Activated naive CD4-positive, alpha-beta T cell treated with anti-CD3 and anti-CD28 coated beads, Interleukin-2, amount 50 U/mL, for 72 hours (primary cell): ENCODE results near the gene FER. TPM values are rescaled to one million over a fixed set of nuclear protein-coding genes. Genes with fewer than 3 reads are reported as not detected.
A peak's percentile ranks its signal among the peaks of the same experiment; 100 is the strongest.
"Not testable (repeated sequence)": the region's sequence is repeated elsewhere in the genome, so short reads cannot be mapped to it uniquely, and the experiment has no call there.

Experiments
- ATAC-seq, 2 donors: fragments of 150-1000 bp; cut with Tn5 transposase; 2 replicates each; pipeline ENCODE4 v1.10.0; 2021; ENCODE audit warnings: mild to moderate bottlenecking in 2 of 2, moderate library complexity in 2 of 2
- DNase-seq, 2 donors: peaks; one replicate each; pipeline ENCODE4 v3.0.0; 2021 to 2022; ENCODE audit warnings: low spot score in 2 of 2
- H3K27ac Mint-ChIP-seq, 2 donors: one replicate each; pipeline ENCODE4 v1.8.0; 2022; ENCODE audit warnings: mild to moderate bottlenecking in 2 of 2, mixed read lengths in 2 of 2
- H3K36me3 Mint-ChIP-seq, 2 donors: one replicate each; pipeline ENCODE4 v1.8.0; 2022; ENCODE audit warnings: mixed read lengths in 2 of 2
- H3K9me3 Mint-ChIP-seq, 2 donors: one replicate each; pipeline ENCODE4 v1.8.0; 2022; ENCODE audit warnings: mixed read lengths in 2 of 2
- total RNA-seq, 2 donors: library from RNA; stranded (reverse); gene quantifications; one replicate each; pipeline ENCODE4 v1.2.3, GENCODE V29; 2022

Gene FER
- total RNA-seq, 2 donors from 2014 or later, result 7.8 to 9.8 TPM

DNA sequence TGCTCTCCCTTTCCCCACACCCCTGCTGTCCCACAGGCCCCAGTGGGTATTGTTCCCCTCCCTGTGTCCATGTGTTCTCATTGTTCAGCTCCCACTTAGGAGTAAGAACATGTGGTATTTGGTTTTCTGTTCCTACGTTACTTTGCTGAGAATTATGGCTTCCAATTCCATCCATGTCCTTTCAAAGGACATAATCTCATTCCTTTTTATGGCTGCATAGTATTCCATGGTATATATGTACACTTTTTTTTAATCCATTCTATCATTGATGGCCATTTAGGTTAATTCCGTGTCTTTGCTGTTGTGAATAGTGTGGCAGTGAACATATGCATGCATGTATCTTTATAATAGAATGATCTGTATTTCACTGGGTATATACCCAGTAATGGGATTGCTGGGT lies 25.6 kb downstream of the FER start:
- Mint-ChIP-seq H3K9me3 (peaks cover 4 to 9% of the 10 kb centered on the region in 2 donors), H3K27ac (no peak overlapping the region), H3K36me3 (peaks cover 12 to 22% of the 10 kb centered on the region in 2 donors)
- no peak for DNase-seq
- ATAC-seq, result no peak

- not testable (repeated sequence) for ATAC-seq, H3K9me3 Mint-ChIP-seq, H3K27ac Mint-ChIP-seq, DNase-seq
- peaks cover 12 to 22% of the 10 kb centered on the region in 2 donors for H3K36me3 Mint-ChIP-seq
These were observed 26.4 kb downstream of the FER start for GRCh38 chr5:108774079-108774478.

DNA sequence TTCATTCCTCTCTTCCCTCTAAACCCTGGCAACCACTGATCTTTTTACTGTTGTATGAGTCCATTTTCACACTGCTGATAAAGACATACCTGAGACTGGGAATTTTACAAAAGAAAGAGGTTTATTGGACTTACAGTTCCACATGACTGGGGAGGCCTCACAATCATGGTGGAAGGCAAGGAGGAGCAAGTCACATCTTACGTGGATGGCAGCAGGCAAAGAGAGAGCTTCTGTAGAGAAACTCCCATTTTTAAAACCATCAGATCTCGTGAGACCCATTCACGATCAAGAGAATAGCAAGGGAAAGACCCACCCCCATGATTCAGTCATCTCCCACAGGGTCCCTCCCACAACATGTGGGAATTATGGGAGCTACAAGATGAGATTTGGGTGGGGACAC lies 29.9 kb downstream of the FER start:
- DNase-seq, H3K27ac Mint-ChIP-seq, H3K9me3 Mint-ChIP-seq, ATAC-seq: not testable (repeated sequence)
- H3K36me3 Mint-ChIP-seq, result peaks cover 12 to 22% of the 10 kb centered on the region in 2 donors

GRCh38 chr5:108784577-108784976 lies 36.9 kb downstream of the FER start:
- not testable (repeated sequence) for ATAC-seq, H3K27ac Mint-ChIP-seq, DNase-seq
- Mint-ChIP-seq H3K36me3 (peaks cover 14 to 23% of the 10 kb centered on the region in 2 donors), H3K9me3 (peaks cover 5 to 11% of the 10 kb centered on the region in 2 donors)

DNA sequence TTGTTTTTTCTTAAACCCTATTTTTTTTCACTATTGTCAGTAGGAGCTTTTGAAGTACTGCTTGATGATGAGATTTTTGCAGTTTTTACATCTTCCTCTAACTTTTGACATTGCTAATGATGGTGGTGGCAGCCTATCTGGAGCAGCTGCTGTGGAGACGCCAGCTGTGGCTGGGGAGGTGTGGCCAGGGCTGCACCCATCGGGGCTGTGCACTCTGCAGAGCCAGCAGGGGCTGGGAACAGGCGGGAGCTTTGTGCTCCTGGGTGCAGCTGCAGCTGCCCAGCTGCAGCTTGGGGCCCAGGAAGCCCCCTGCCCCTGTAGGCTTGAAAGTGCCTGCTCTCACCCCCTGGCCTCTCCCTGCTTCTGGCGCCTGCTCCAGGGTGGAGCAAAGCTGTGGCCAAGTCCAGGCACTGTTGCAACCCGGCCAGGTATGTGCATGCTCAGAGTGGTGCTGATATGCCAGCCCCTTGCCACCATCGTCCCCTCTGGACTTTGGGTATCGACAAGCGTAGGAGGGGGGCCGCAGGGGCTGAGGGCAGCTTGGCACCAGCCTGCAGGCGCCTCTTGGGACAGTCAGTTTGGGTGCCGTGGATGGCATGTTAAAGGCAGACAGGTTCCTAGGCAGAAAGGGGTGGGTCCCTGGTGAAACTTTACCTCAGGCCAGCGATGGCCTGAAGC lies 39.2 kb downstream of the FER start:
- Mint-ChIP-seq H3K27ac (no peak overlapping the region), H3K9me3 (peaks cover 5 to 11% of the 10 kb centered on the region in 2 donors), H3K36me3 (peaks cover 14 to 23% of the 10 kb centered on the region in 2 donors)
- DNase-seq (no peak), ATAC-seq (no peak)

- H3K9me3 Mint-ChIP-seq, result peaks cover 5 to 7% of the 10 kb centered on the region in 2 donors
- no peak overlapping the region for H3K27ac Mint-ChIP-seq
- H3K36me3 Mint-ChIP-seq, result peaks cover 12 to 18% of the 10 kb centered on the region in 2 donors
- DNase-seq (no peak), ATAC-seq (no peak)
These were observed 40.4 kb downstream of the FER start for GRCh38 chr5:108788142-108788541.

GRCh38 chr5:108793207-108793606 lies 45.5 kb downstream of the FER start:
- DNase-seq (no peak), ATAC-seq (no peak)
- H3K36me3 Mint-ChIP-seq, result peaks cover 5 to 7% of the 10 kb centered on the region in 2 donors
- no peak overlapping the region for H3K27ac Mint-ChIP-seq
- peaks cover 3 to 6% of the 10 kb centered on the region in 2 donors for H3K9me3 Mint-ChIP-seq

GRCh38 chr5:108794349-108794748 lies 46.7 kb downstream of the FER start:
- DNase-seq, H3K27ac Mint-ChIP-seq, H3K36me3 Mint-ChIP-seq, ATAC-seq, H3K9me3 Mint-ChIP-seq: not testable (repeated sequence)

- H3K9me3 Mint-ChIP-seq, result peaks cover 3 to 13% of the 10 kb centered on the region in 2 donors
- ATAC-seq, result no peak
- DNase-seq, result no peak
These were observed 49.7 kb downstream of the FER start for GRCh38 chr5:108797396-108797795.

GRCh38 chr5:108797986-108798385 lies 50.3 kb downstream of the FER start:
- ATAC-seq (no peak), DNase-seq (no peak)
- Mint-ChIP-seq H3K36me3 (peaks cover 21 to 22% of the 10 kb centered on the region in 2 donors), H3K27ac (no peak overlapping the region), H3K9me3 (peaks cover 3 to 18% of the 10 kb centered on the region in 2 donors)

More at GRCh38 chr5:108797396-108797795, 49.7 kb downstream of the FER start:
- H3K27ac Mint-ChIP-seq, result no peak overlapping the region
- H3K36me3 Mint-ChIP-seq, result peaks cover 15 to 17% of the 10 kb centered on the region in 2 donors

DNA sequence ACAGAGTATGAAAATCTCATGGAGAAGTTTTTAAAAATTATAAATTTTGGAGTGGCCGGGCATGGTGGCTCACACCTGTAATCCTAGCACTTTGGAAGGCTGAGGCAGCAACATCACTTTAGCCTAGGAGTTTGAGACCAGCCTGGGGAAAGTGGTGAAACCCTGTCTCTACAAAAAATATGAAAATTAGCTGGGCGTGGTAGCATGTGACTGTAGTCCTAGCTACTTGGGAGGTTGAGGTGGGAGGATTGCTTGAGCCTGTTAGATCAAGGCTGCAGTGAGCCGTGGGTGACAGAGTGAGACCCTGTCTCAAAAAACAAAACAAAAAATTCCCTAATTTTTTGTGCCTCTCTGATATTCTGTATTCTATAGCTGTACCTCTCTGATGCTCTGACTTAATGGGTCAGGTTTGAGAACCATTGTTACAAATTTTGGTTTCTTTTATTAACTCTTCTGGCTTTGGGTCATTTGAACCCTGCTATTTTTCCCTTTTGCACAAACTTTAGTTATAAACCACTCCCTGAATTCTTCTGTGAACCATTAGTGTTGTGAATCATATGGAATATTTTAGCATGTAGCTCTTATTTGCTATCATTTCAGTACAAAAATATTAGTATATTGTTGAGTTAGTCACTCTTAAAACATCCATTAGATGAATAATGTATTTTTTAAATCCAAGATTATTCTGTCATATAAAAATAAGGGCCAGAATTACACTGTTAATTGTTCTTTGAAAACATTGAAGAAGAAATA lies 51.0 kb downstream of the FER start:
- Mint-ChIP-seq H3K9me3 (peaks cover 3 to 21% of the 10 kb centered on the region in 2 donors), H3K36me3 (peaks cover 28 to 29% of the 10 kb centered on the region in 2 donors), H3K27ac (no peak overlapping the region)
- DNase-seq (no peak), ATAC-seq (no peak)

- ATAC-seq (no peak), DNase-seq (no peak)
- Mint-ChIP-seq H3K27ac (no peak overlapping the region), H3K9me3 (peaks cover 7 to 20% of the 10 kb centered on the region in 2 donors), H3K36me3 (peaks cover 29 to 41% of the 10 kb centered on the region in 2 donors)
These were observed 53.6 kb downstream of the FER start for GRCh38 chr5:108801301-108801700.

DNA sequence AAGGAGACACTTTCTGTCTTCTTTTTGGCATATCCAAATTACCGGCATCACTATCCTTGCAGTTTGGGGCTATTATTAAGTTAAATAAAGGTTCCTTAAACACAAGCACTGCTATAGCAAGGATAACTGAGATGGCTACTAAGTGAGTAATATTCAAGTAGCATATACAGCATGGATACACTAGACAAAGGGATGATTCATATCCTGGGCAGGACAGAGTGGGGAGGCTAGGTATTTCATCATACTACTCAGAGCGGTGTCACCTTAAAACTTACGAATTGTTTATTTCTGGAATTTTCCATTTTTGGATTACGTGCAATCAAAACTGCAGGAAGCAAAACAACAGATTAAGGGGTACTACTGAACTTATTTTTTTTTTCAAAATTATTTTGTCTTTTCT lies 54.1 kb downstream of the FER start:
- no peak overlapping the region for H3K27ac Mint-ChIP-seq
- ATAC-seq (peak; percentile 80 to 89), DNase-seq (no peak)
- H3K36me3 Mint-ChIP-seq, result peaks cover 34 to 46% of the 10 kb centered on the region in 2 donors
- H3K9me3 Mint-ChIP-seq, result peaks cover 7 to 24% of the 10 kb centered on the region in 2 donors

GRCh38 chr5:108810717-108811116 lies 63.0 kb downstream of the FER start:
- peaks cover 18% of the 10 kb centered on the region in 2 donors for H3K36me3 Mint-ChIP-seq
- ATAC-seq (no peak), DNase-seq (no peak)
- H3K27ac Mint-ChIP-seq, result no peak overlapping the region
- H3K9me3 Mint-ChIP-seq, result peaks cover 7 to 13% of the 10 kb centered on the region in 2 donors

- Mint-ChIP-seq H3K9me3 (no peaks in the 10 kb centered on the region), H3K27ac (no peak overlapping the region), H3K36me3 (no peaks in the 10 kb centered on the region)
- DNase-seq, result no peak
- no peak for ATAC-seq
These were observed 66.0 kb downstream of the FER start for GRCh38 chr5:108813673-108814072.

DNA sequence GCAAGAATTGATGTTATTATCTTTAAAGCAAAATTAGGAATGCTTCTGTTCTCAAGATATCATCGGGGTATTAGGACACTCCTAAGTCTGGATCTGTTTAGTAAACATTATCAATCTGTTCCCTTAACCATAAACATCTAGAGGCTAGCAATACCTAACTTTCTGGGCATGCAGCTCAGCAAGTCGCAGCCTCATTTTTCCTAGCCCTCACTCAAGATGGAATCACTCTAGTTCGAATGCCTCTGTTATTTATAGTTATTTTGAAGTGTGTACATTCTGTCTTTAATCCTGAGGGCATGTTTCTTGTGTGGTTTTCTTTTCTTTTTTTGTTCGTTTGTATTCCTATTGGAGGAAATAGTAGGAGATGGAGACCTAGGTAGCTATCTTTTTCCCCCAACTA lies 66.9 kb downstream of the FER start:
- H3K36me3 Mint-ChIP-seq, result no peaks in the 10 kb centered on the region
- no peak overlapping the region for H3K27ac Mint-ChIP-seq
- ATAC-seq (no peak), DNase-seq (no peak)
- H3K9me3 Mint-ChIP-seq, result peaks cover 0 to 4% of the 10 kb centered on the region in 2 donors

DNA sequence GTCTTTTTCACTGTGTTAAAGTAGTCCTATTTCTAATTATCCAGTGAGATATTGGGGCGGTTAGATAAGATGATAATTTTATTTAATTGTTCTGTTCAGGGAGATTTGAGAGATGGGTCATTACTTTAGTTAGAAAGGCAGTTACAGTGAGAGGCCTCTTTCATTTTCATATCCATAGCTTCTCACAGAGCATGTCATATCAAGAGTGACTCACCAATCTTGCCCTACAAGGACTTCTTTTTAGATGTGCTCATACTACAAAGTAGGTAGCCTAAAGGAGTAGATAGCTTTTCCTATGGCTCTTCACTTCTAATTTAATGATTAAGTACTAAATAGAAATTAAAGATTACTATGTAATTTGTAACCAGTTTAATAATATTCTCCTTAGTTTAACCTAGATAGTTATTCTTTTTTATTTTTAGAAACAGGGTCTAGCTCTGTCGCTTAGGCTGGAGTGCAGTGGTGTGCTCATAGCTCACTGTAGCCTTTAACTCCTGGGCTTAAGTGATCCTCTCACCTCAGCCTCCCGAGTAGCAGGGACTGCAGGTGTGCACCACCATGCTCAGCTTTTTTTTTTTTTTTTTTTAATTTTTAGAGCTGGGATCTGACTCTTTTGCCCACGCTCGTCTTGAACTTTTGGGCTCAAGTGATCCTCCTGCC lies 71.0 kb downstream of the FER start:
- H3K9me3 Mint-ChIP-seq, result peaks cover 0 to 9% of the 10 kb centered on the region in 2 donors
- H3K27ac Mint-ChIP-seq, result no peak overlapping the region
- DNase-seq (no peak), ATAC-seq (peak; percentile 99 to 100)
- H3K36me3 Mint-ChIP-seq, result no peaks in the 10 kb centered on the region
